Naive B cell (primary cell): ENCODE data around the gene AGAP1. TPM values are rescaled to one million over a fixed set of nuclear protein-coding genes. Genes with fewer than 3 reads are reported as not detected.
A peak's percentile ranks its signal among the peaks of the same experiment; 100 is the strongest.

Experiments
- ATAC-seq, 2 donors: fragments of 150-1000 bp; cut with Tn5 transposase; 2 replicates each; pipeline ENCODE4 v1.10.0; 2021; ENCODE audit warnings: low read depth in 2 of 2, mild to moderate bottlenecking in 2 of 2, moderate library complexity in 2 of 2
- DNase-seq: peaks from one replicate; pipeline ENCODE4 v3.0.0; 2022
- H3K27ac Mint-ChIP-seq, 6 donors: one replicate each; pipeline ENCODE4 v1.8.0; 2020 to 2022; ENCODE audit warnings: mild to moderate bottlenecking in 6 of 6, mixed read lengths in 6 of 6, moderate library complexity in 5 of 6, inconsistent platforms in 2 of 6
- H3K27me3 Mint-ChIP-seq, 3 donors: one replicate each; pipeline ENCODE4 v1.8.0; 2021 to 2022; ENCODE audit warnings: mixed read lengths in 3 of 3, mild to moderate bottlenecking in 1 of 3
- H3K36me3 Mint-ChIP-seq, 2 donors: one replicate each; pipeline ENCODE4 v1.8.0; 2020 to 2022; ENCODE audit warnings: mixed read lengths in 2 of 2, inconsistent platforms in 1 of 2, mild to moderate bottlenecking in 1 of 2
- H3K4me1 Mint-ChIP-seq, 3 donors: one replicate each; pipeline ENCODE4 v1.8.0; 2020 to 2022; ENCODE audit warnings: mixed read lengths in 3 of 3, inconsistent platforms in 1 of 3, mild to moderate bottlenecking in 1 of 3, moderate library complexity in 1 of 3
- H3K4me3 Mint-ChIP-seq, 8 donors: one replicate each; pipeline ENCODE4 v1.8.0; 2020 to 2022; ENCODE audit warnings: mild to moderate bottlenecking in 8 of 8, mixed read lengths in 8 of 8, moderate library complexity in 8 of 8, inconsistent platforms in 2 of 8
- H3K9me3 Mint-ChIP-seq, 7 donors: one replicate each; pipeline ENCODE4 v1.8.0; 2020 to 2022; ENCODE audit warnings: mixed read lengths in 7 of 7, mild to moderate bottlenecking in 5 of 7, inconsistent platforms in 2 of 7, moderate library complexity in 1 of 7
- polyA plus RNA-seq, 6 donors: library from polyadenylated mRNA; unstranded; fragments of 300-500 nt; fragmentation: Illumina TruSeq; gene quantifications; one replicate each; pipeline ENCODE4 v1.2.3, GENCODE V29; 2021; ENCODE audit warnings: low read depth in 6 of 6

AGAP1 gene
- polyA plus RNA-seq, 6 donors from 2014 or later, result not detected

DNA sequence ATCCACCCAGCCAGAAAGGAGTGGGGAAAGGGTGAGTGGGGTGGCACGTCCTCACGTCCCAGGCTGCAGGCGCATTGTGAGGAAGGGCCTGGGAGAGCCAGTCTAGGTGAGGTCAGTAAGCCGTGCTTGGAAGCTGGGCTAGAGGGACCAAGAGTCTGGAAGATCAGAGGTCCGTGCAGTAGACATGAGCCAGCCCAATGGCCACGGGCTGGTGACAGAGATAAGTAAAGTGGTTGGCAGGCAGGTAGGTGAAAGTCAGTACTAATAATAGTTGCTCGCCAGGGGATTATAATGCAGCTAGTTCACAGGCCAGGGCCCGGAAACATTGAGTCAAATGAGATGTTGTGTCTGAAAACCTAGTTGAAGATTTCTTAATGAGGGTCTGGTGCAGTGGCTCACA lies 541.1 kb downstream of the AGAP1 start:
- Mint-ChIP-seq H3K36me3 (no peaks in the 10 kb centered on the region), H3K27ac (no peak overlapping the region), H3K9me3 (peaks cover 0 to 15% (median 5%) of the 10 kb centered on the region in 7 donors), H3K4me1 (no peaks in the 10 kb centered on the region), H3K4me3 (peak overlapping the region in 1 of 8 donors; percentile 57), H3K27me3 (peaks cover 4 to 7% (median 5%) of the 10 kb centered on the region in 3 donors)
- ATAC-seq (no peak), DNase-seq (no peak)

- Mint-ChIP-seq H3K9me3 (peaks cover 0 to 8% (median 2%) of the 10 kb centered on the region in 7 donors), H3K4me3 (no peak overlapping the region), H3K36me3 (no peaks in the 10 kb centered on the region), H3K27me3 (peaks cover 0 to 7% (median 2%) of the 10 kb centered on the region in 3 donors), H3K27ac (no peak overlapping the region), H3K4me1 (no peaks in the 10 kb centered on the region)
- DNase-seq (no peak), ATAC-seq (no peak)
Measured at GRCh38 chr2:236036045-236036444, 542.2 kb downstream of the AGAP1 start.

DNA sequence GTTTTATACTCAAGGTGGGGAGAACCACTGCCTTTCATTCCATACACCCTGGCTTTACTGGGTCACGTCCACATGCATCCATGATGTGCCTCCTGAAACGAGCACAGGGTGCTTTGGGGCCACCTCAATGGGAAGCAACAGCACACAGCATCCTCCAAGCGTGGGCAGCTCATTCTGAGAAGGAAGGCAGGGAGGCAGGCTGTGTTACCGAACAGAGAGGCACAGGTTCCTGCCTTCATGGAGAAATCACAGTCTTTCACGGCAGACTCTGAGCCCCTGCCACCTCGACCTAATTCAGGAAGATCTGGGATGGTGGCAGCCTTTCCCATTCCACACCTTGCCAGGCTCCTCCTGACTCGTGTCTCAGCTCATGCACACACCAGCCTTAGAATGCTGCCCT lies 544.3 kb downstream of the AGAP1 start:
- no peaks in the 10 kb centered on the region for H3K9me3 Mint-ChIP-seq
- H3K27ac Mint-ChIP-seq, result no peak overlapping the region
- peaks cover 0 to 5% (median 0%) of the 10 kb centered on the region in 3 donors for H3K27me3 Mint-ChIP-seq
- H3K4me3 Mint-ChIP-seq, result no peak overlapping the region
- no peak for ATAC-seq
- no peak for DNase-seq
- no peaks in the 10 kb centered on the region for H3K4me1 Mint-ChIP-seq
- H3K36me3 Mint-ChIP-seq, result no peaks in the 10 kb centered on the region

DNA sequence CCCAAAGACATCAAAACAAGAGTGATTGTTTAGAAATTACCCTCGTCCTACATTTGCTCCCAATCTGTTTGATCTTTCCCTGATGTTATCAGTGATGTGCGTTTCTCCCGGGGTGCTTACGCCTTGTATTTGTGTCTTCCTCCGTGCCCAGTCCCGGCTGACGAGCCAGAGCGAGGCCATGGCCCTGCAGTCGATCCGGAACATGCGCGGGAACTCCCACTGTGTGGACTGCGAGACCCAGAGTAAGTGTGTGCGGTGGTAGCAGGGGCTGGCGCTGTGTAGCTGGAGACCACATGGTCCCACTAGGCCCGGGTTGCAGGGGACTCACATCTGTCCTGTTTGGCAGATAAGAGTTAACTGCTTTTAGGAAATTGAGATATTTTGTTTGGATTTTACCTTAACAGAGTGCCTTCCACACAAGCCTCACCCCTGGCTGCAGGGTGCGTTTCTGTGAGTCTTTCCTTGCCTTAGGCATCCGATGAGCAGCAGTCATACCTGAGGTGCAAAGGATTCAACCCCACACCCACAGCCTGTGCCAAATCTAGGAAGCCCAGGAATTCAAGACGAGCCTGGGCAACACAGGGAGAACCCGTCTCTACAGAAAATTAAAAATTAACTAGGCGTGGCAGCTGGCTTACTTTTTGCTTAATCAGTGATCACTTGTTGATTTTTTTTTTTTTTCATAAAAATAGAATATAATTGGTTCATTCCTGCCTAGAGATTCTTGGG lies 546.9 kb downstream of the AGAP1 start:
- H3K27ac Mint-ChIP-seq, result no peak overlapping the region
- H3K9me3 Mint-ChIP-seq, result peaks cover 0 to 2% (median 0%) of the 10 kb centered on the region in 7 donors
- H3K4me3 Mint-ChIP-seq, result no peak overlapping the region

DNA sequence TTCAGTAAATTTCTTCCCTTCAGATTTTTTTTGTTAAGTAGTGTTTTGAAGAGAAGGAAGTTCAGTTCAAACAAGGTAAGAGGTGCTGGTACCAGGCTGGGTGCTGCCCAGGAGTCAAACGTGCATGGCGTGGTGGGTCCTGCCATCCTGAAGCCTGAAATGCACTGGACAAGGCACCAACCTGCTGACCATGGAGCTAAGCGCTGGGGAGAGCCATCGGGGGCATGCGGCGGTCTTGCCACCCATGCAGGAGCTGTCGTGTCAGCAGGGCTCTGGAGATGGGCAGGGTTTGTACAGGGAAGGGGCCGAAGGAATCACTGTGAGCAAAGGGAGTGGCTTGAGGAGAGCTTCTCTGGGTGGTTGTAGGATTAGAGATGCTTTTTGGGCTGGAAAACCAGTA lies 547.8 kb downstream of the AGAP1 start:
- Mint-ChIP-seq H3K36me3 (no peaks in the 10 kb centered on the region), H3K27ac (no peak overlapping the region)

More for the DNA sequence above, 546.9 kb downstream of the AGAP1 start:
- Mint-ChIP-seq H3K27me3 (peaks cover 0 to 10% (median 0%) of the 10 kb centered on the region in 3 donors), H3K36me3 (no peaks in the 10 kb centered on the region), H3K4me1 (no peaks in the 10 kb centered on the region)
- ATAC-seq (no peak), DNase-seq (no peak)

DNA sequence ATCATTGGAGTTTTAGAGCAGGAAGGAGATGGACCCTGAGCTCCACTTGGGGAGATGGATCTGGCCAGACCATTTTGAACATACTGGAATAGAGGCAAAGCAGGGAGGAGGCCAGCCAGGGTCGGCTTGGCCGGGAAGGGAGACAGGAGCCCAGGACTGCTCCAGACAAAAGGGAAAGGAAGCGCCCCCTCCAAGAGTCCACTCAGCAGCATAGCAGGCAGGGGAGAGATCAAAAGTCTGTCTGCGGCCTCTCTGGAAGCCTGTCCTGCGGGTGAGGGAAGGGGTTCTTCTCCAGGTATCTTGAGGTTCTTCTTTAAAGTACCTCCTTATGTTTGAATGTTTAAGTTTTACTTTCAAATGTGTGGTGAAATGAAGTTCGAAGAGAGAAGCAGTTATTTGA lies 548.2 kb downstream of the AGAP1 start:
- Mint-ChIP-seq H3K36me3 (no peaks in the 10 kb centered on the region), H3K27me3 (peaks cover 0 to 10% (median 4%) of the 10 kb centered on the region in 3 donors), H3K4me3 (no peak overlapping the region), H3K27ac (no peak overlapping the region), H3K9me3 (peaks cover 0 to 3% (median 0%) of the 10 kb centered on the region in 7 donors), H3K4me1 (no peaks in the 10 kb centered on the region)
- ATAC-seq (no peak), DNase-seq (no peak)

More for the DNA sequence above, 547.8 kb downstream of the AGAP1 start:
- Mint-ChIP-seq H3K27me3 (peaks cover 0 to 10% (median 3%) of the 10 kb centered on the region in 3 donors), H3K4me3 (no peak overlapping the region), H3K4me1 (no peaks in the 10 kb centered on the region), H3K9me3 (peaks cover 0 to 2% (median 0%) of the 10 kb centered on the region in 7 donors)
- no peak for ATAC-seq
- DNase-seq, result no peak

GRCh38 chr2:236044191-236044590 lies 550.3 kb downstream of the AGAP1 start:
- no peak overlapping the region for H3K27ac Mint-ChIP-seq
- no peaks in the 10 kb centered on the region for H3K4me1 Mint-ChIP-seq
- no peaks in the 10 kb centered on the region for H3K36me3 Mint-ChIP-seq
- H3K4me3 Mint-ChIP-seq, result no peak overlapping the region
- ATAC-seq (no peak), DNase-seq (no peak)
- peaks cover 0 to 3% (median 0%) of the 10 kb centered on the region in 7 donors for H3K9me3 Mint-ChIP-seq
- H3K27me3 Mint-ChIP-seq, result peaks cover 0 to 10% (median 4%) of the 10 kb centered on the region in 3 donors

GRCh38 chr2:236045251-236046235 lies 551.7 kb downstream of the AGAP1 start:
- Mint-ChIP-seq H3K4me1 (no peaks in the 10 kb centered on the region), H3K27me3 (peaks cover 0 to 10% (median 4%) of the 10 kb centered on the region in 3 donors), H3K27ac (no peak overlapping the region), H3K4me3 (no peak overlapping the region), H3K9me3 (peaks cover 0 to 3% (median 0%) of the 10 kb centered on the region in 7 donors), H3K36me3 (no peaks in the 10 kb centered on the region)
- ATAC-seq (no peak), DNase-seq (no peak)

- H3K4me1 Mint-ChIP-seq, result no peaks in the 10 kb centered on the region
- peaks cover 0 to 7% (median 4%) of the 10 kb centered on the region in 3 donors for H3K27me3 Mint-ChIP-seq
- peak overlapping the region in 1 of 6 donors; percentile 38 for H3K27ac Mint-ChIP-seq
- DNase-seq, result no peak
- no peaks in the 10 kb centered on the region for H3K36me3 Mint-ChIP-seq
- peaks cover 0 to 3% (median 0%) of the 10 kb centered on the region in 7 donors for H3K9me3 Mint-ChIP-seq
- peak overlapping the region in 1 of 8 donors; percentile 56 for H3K4me3 Mint-ChIP-seq
- no peak for ATAC-seq
Measured at GRCh38 chr2:236046715-236047114, 552.9 kb downstream of the AGAP1 start.

- H3K4me3 Mint-ChIP-seq, result peak overlapping the region in 2 of 8 donors; percentile 37 to 56
- no peak for DNase-seq
- ATAC-seq, result no peak
Measured at GRCh38 chr2:236047176-236047575, 553.3 kb downstream of the AGAP1 start.

GRCh38 chr2:236047886-236048540 lies 554.2 kb downstream of the AGAP1 start:
- DNase-seq, result no peak
- Mint-ChIP-seq H3K4me1 (no peaks in the 10 kb centered on the region), H3K36me3 (no peaks in the 10 kb centered on the region), H3K27me3 (peaks cover 0 to 7% (median 5%) of the 10 kb centered on the region in 3 donors), H3K27ac (peak overlapping the region in 1 of 6 donors; percentile 44), H3K4me3 (no peak overlapping the region), H3K9me3 (peaks cover 0 to 3% (median 1%) of the 10 kb centered on the region in 7 donors)
- no peak for ATAC-seq

More at GRCh38 chr2:236047176-236047575, 553.3 kb downstream of the AGAP1 start:
- H3K27ac Mint-ChIP-seq, result no peak overlapping the region
- no peaks in the 10 kb centered on the region for H3K36me3 Mint-ChIP-seq
- H3K27me3 Mint-ChIP-seq, result peaks cover 0 to 5% (median 4%) of the 10 kb centered on the region in 3 donors
- H3K4me1 Mint-ChIP-seq, result no peaks in the 10 kb centered on the region
- H3K9me3 Mint-ChIP-seq, result peaks cover 0 to 3% (median 0%) of the 10 kb centered on the region in 7 donors

DNA sequence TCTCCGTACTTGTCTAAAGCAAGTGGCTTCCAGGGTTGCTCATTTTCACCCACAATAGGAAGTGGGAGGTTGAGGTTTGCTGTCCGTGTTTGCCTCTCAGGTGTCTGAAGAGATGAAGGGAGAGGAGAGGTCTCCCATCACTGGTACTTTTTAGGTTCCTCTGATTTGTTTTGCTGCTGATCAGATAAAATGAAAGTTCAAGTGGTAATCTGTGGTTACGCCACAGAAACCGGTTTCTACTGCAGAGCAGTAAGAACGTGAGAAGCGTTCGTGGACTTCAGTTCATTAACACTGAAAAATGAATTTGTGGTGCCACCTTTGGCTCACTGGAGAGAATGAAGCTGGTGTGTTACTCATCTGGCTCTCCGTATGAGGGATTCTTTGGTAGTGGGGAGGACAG lies 556.1 kb downstream of the AGAP1 start:
- peaks cover 7 to 12% (median 7%) of the 10 kb centered on the region in 3 donors for H3K27me3 Mint-ChIP-seq
- no peak overlapping the region for H3K4me3 Mint-ChIP-seq
- no peaks in the 10 kb centered on the region for H3K4me1 Mint-ChIP-seq
- H3K36me3 Mint-ChIP-seq, result no peaks in the 10 kb centered on the region
- no peak for ATAC-seq
- DNase-seq, result no peak
- no peak overlapping the region for H3K27ac Mint-ChIP-seq
- peaks cover 0 to 4% (median 1%) of the 10 kb centered on the region in 7 donors for H3K9me3 Mint-ChIP-seq

DNA sequence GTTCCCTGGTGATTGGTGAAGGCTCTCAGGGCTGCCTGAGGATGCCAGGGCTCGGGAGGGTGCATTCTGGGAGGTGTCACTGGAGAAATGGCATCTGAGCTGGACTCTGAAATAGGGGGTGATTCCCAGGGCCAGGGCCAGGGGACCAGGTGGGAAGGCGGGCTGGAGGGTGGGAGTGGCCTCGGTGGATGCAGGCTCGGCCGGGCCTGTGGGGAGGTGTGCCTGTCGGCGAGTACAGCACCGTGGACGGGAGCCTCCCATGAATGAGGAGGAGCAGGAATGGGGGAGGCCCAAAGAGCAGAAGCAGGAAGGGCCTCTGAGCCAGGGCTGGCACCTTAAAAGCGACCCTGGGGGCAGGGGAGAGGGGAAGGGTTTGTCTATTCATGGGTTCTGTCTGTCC lies 557.5 kb downstream of the AGAP1 start:
- Mint-ChIP-seq H3K9me3 (peaks cover 0 to 6% (median 1%) of the 10 kb centered on the region in 7 donors), H3K4me1 (no peaks in the 10 kb centered on the region), H3K4me3 (no peak overlapping the region), H3K27me3 (peaks cover 8 to 16% (median 12%) of the 10 kb centered on the region in 3 donors), H3K36me3 (no peaks in the 10 kb centered on the region), H3K27ac (no peak overlapping the region)
- ATAC-seq, result no peak
- DNase-seq, result no peak
